ENCODE results near the gene GPBAR1. TPM values are rescaled to one million over a fixed set of nuclear protein-coding genes. Genes with fewer than 3 reads are reported as not detected.
"Not testable (repeated sequence)": the region's sequence is repeated elsewhere in the genome, so short reads cannot be mapped to it uniquely, and the experiment has no call there.

GPBAR1 gene
- total and polyA plus RNA-seq, 2 of the 8 experiments (the other 6 are each of a cell fraction or from before 2014, with no cell fraction given) = 0.32 to 0.59 TPM

DNA sequence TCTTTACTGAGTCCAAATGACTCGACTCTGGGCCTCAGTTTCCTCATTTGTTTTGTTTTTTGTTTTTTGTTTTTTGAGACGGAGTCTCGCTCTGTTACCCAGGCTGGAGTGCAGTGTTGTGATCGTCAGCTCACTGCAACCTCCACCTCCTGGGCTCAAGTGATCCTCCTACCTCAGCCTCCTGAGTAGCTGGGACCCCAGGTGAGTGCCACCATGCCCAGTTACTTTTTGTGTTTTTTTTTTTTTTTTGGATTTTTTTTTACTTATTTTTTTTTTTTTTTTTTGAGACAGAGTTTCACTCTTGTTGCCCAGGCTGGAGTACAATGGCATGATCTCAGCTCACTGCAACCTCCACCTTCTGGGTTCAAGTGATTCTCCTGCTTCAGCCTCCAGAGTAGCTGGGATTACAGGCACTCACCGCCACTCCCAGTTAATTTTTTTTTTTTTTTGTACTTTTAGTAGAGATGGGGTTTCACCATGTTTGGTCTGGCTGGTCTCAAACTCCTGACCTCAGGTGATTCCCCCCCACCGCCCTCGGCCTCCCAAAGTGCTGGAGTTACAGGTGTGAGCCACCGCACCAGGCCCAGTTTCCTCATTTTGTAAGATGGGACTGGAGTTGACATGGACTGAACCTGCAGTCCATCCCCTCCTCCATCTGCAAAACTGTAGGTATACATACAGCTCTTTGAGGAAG is 12.5 kb downstream of the GPBAR1 start:
- not testable (repeated sequence) for H3K27ac ChIP-seq (ENCODE audit: low read depth, low read length); H3K4ac ChIP-seq (replicated peaks; ENCODE audit: insufficient read length, low read depth, low read length); H2BK20ac ChIP-seq (ENCODE audit: low read length); H3K56ac ChIP-seq (replicated peaks; ENCODE audit: insufficient read length, low read depth, low read length); H2AK5ac ChIP-seq (ENCODE audit: low read depth, low read length); H2BK15ac ChIP-seq (ENCODE audit: low read length); H3K4me3 ChIP-seq (ENCODE audit: extremely low read depth in 1 of 4, insufficient read depth in 2 of 4, low read depth in 3 of 4, low read length in 4 of 4); H4K91ac ChIP-seq (replicated peaks; ENCODE audit: insufficient read length, low read length); H4K5ac ChIP-seq (ENCODE audit: insufficient read length, low read depth, low read length); H3K9me3 ChIP-seq (ENCODE audit: insufficient read depth in 2 of 2, low read depth in 1 of 2, low read length in 1 of 2); H2BK12ac ChIP-seq (ENCODE audit: low read depth, low read length); H2BK120ac ChIP-seq (replicated peaks; ENCODE audit: low read depth, low read length); H3K79me1 ChIP-seq (ENCODE audit: low read depth, low read length); H3K4me1 ChIP-seq (replicated peaks in 1 of 4; ENCODE audit: control insufficient read depth in 3 of 4, insufficient read depth in 4 of 4, low read length in 3 of 4); H4K20me1 ChIP-seq (replicated peaks in 1 of 2; ENCODE audit: control insufficient read depth in 1 of 2, insufficient read depth in 2 of 2, low read length in 2 of 2); FAIRE-seq; H3K4me2 ChIP-seq (ENCODE audit: insufficient read depth in 1 of 2, low read depth in 2 of 2, low read length in 2 of 2); H3K14ac ChIP-seq (ENCODE audit: insufficient read length); H2AFZ ChIP-seq (ENCODE audit: low read length); H3K18ac ChIP-seq (ENCODE audit: extremely low read depth, low read length); H3K27me3 ChIP-seq (replicated peaks in 1 of 4; ENCODE audit: control insufficient read depth in 3 of 4, extremely low read depth in 1 of 4, insufficient read depth in 3 of 4, low read length in 3 of 4); H3K9ac ChIP-seq (replicated peaks in 1 of 4; ENCODE audit: extremely low read depth in 1 of 4, low read depth in 3 of 4, low read length in 3 of 4); H2BK5ac ChIP-seq (ENCODE audit: low read depth, low read length); DNase-seq (ENCODE audit: low read depth in 1 of 2, low spot score in 2 of 2); H4K8ac ChIP-seq (ENCODE audit: extremely low read depth, insufficient read depth, low read length); H3K23ac ChIP-seq (ENCODE audit: insufficient read length)
- ChIA-PET POLR2A (ENCODE audit: partially characterized antibody) (interaction anchor here (1.0 to 2.6 kb wide), 4 partner anchors 9 to 83 kb away, joined by 3 to 22 read pairs (median 4); partner anchors contain the start of gene CATIP), CTCF (ENCODE audit: partially characterized antibody) (interaction anchor here (0.7 to 8.2 kb wide), 20 partner anchors 11 to 133 kb away, joined by 3 to 131 read pairs (median 5); partner anchors contain the start of genes CATIP, GPBAR1 and TMBIM1)
- 89% methylated on average over 7 of the region's 8 CpGs; no CpG with 5 or more reads in 1 of the 2 experiments for WGBS, 2 experiments (ENCODE audit: extremely low coverage in 1 of 2, insufficient coverage in 1 of 2, insufficient read length in 1 of 2, insufficient replicate concordance in 2 of 2, low coverage in 1 of 2, low lambda C conversion rate in 2 of 2, missing lambda C conversion rate in 1 of 2)
- Histone ChIP-seq H3K36me3 (ENCODE audit: control insufficient read depth in 2 of 4, insufficient read depth in 4 of 4, low read length in 3 of 4) (peaks cover 0 to 41% (median 9%) of the 10 kb centered on the region in 4 experiments; a peak in 6 of 8 replicates), H3K79me2 (ENCODE audit: control insufficient read depth in 1 of 2, insufficient read depth in 2 of 2, low read length in 2 of 2) (peaks cover 0 to 10% of the 10 kb centered on the region in 2 experiments; a peak in 2 of 4 replicates), H3K23me2 (ENCODE audit: low read depth, low read length) (peaks cover 10% of the 10 kb centered on the region)
